H1 (cell line): ENCODE results near the gene PDE4B. TPM values are rescaled to one million over a fixed set of nuclear protein-coding genes. Genes with fewer than 3 reads are reported as not detected.

Experiments
- CTCF ChIA-PET: fragments of 300-600 bp; sonication (Branson Sonifier 250); formaldehyde crosslinking; loops from one replicate; lab custom pipeline; 2021; ENCODE audit not compliant: partially characterized antibody; lab: Charles Lee
- POLR2A ChIA-PET: fragments of 300-600 bp; sonication (Branson Sonifier 250); formaldehyde crosslinking; loops from one replicate; lab custom pipeline; 2021; ENCODE audit warnings: inconsistent platforms; ENCODE audit not compliant: partially characterized antibody; lab: Charles Lee
- DNase-seq, 2 experiments: peaks; one replicate each; pipeline versions ENCODE4 v3.0.0 to v3.0.0-alpha.2; 2010 to 2022; ENCODE audit warnings: low spot score in 2 of 2, low read depth in 1 of 2, mixed read lengths in 1 of 2
- FAIRE-seq: peaks from 2 replicates; lab custom pipeline; 2011; peaks lifted over from hg19 to GRCh38; lab: Jason Lieb, UNC
- H2AFZ ChIP-seq: 2 replicates; pipeline ENCODE4 v1.8.1; 2012; ENCODE audit warnings: low read length, inconsistent platforms
- H2AK5ac ChIP-seq: 2 replicates; pipeline ENCODE4 v1.6.1; 2013; ENCODE audit warnings: low read depth, low read length
- H2BK120ac ChIP-seq: replicated peaks from 2 replicates; pipeline ENCODE3; 2013; ENCODE audit warnings: low read depth, low read length, inconsistent platforms
- H2BK12ac ChIP-seq: 2 replicates; pipeline ENCODE4 v1.6.1; 2013; ENCODE audit warnings: low read depth, low read length
- H2BK15ac ChIP-seq: 2 replicates; pipeline ENCODE4 v1.6.1; 2013; ENCODE audit warnings: low read length
- H2BK20ac ChIP-seq: 2 replicates; pipeline ENCODE4 v1.6.1; 2013; ENCODE audit warnings: low read length
- H2BK5ac ChIP-seq: 2 replicates; pipeline ENCODE4 v1.6.1; 2013; ENCODE audit warnings: low read depth, low read length
- H3K14ac ChIP-seq: 2 replicates; pipeline ENCODE4 v1.6.1; 2013; ENCODE audit warnings: inconsistent platforms; ENCODE audit not compliant: insufficient read length
- H3K18ac ChIP-seq: 2 replicates; pipeline ENCODE4 v1.6.1; 2013; ENCODE audit warnings: low read length; ENCODE audit errors: extremely low read depth
- H3K23ac ChIP-seq: 2 replicates; pipeline ENCODE4 v1.6.1; 2013; ENCODE audit warnings: inconsistent platforms; ENCODE audit not compliant: insufficient read length
- H3K23me2 ChIP-seq: 2 replicates; pipeline ENCODE4 v1.6.1; 2013; ENCODE audit warnings: low read depth, low read length
- H3K27ac ChIP-seq: 2 replicates; pipeline ENCODE4 v1.6.1; 2011; ENCODE audit warnings: low read depth, low read length, inconsistent platforms
- H3K27me3 ChIP-seq, 4 experiments: replicated peaks in 1 of 4; 1 replicate in 1 of 4; 2 replicates in 3 of 4; pipeline versions ENCODE4 v1.6.1 to v1.8.1; 2011 to 2013; ENCODE audit warnings: low read length in 3 of 4, mild to moderate bottlenecking in 3 of 4, inconsistent platforms in 2 of 4, mixed read lengths in 2 of 4, moderate library complexity in 1 of 4; ENCODE audit not compliant: control insufficient read depth in 3 of 4, insufficient read depth in 3 of 4; ENCODE audit errors: extremely low read depth in 1 of 4
- H3K36me3 ChIP-seq, 4 experiments: 2 replicates each; pipeline versions ENCODE4 v1.6.1 to v1.8.1; 2011 to 2013; ENCODE audit warnings: mild to moderate bottlenecking in 4 of 4, low read length in 3 of 4, moderate library complexity in 2 of 4, control low read depth in 1 of 4, inconsistent platforms in 1 of 4; ENCODE audit not compliant: insufficient read depth in 4 of 4, control insufficient read depth in 2 of 4
- H3K4ac ChIP-seq: replicated peaks from 2 replicates; pipeline ENCODE3; 2013; ENCODE audit warnings: low read length, low read depth, mixed read lengths, inconsistent platforms; ENCODE audit not compliant: insufficient read length
- H3K4me1 ChIP-seq, 4 experiments: replicated peaks in 1 of 4; 1 replicate in 1 of 4; 2 replicates in 3 of 4; pipeline versions ENCODE4 v1.6.1 to v1.8.1; 2011 to 2013; ENCODE audit warnings: low read length in 3 of 4, inconsistent platforms in 2 of 4, mixed read lengths in 1 of 4; ENCODE audit not compliant: insufficient read depth in 4 of 4, control insufficient read depth in 3 of 4
- H3K4me2 ChIP-seq, 2 experiments: 2 replicates each; pipeline versions ENCODE4 v1.6.1 to v1.8.1; 2011 to 2013; ENCODE audit warnings: low read depth in 2 of 2, low read length in 2 of 2, control low read depth in 1 of 2, inconsistent platforms in 1 of 2, mild to moderate bottlenecking in 1 of 2; ENCODE audit not compliant: insufficient read depth in 1 of 2
- H3K4me3 ChIP-seq, 4 experiments: fragments of 200-600, 300-600 bp in 1 of 4; sonication (generic), shearing (Covaris generic), sonication (Bioruptor Twin) in 1 of 4; 2 replicates each; pipeline versions ENCODE4 v1.5.1 to v1.8.1; 2011 to 2016; ENCODE audit warnings: low read length in 4 of 4, low read depth in 3 of 4, control low read depth in 2 of 4, inconsistent platforms in 2 of 4, mild to moderate bottlenecking in 2 of 4, mixed read lengths in 1 of 4, moderate library complexity in 1 of 4; ENCODE audit not compliant: insufficient read depth in 2 of 4; ENCODE audit errors: extremely low read depth in 1 of 4
- H3K56ac ChIP-seq: replicated peaks from 2 replicates; pipeline ENCODE3; 2013; ENCODE audit warnings: low read depth, mild to moderate bottlenecking, mixed read lengths, low read length, inconsistent platforms; ENCODE audit not compliant: insufficient read length
- H3K79me1 ChIP-seq: 2 replicates; pipeline ENCODE4 v1.6.1; 2013; ENCODE audit warnings: low read depth, low read length, control low read depth
- H3K79me2 ChIP-seq, 2 experiments: 2 replicates each; pipeline versions ENCODE4 v1.6.1 to v1.8.1; 2012 to 2013; ENCODE audit warnings: low read length in 2 of 2, mild to moderate bottlenecking in 2 of 2, inconsistent platforms in 1 of 2; ENCODE audit not compliant: insufficient read depth in 2 of 2, control insufficient read depth in 1 of 2
- H3K9ac ChIP-seq, 4 experiments: replicated peaks in 1 of 4; 1 replicate in 1 of 4; 2 replicates in 3 of 4; pipeline versions ENCODE4 v1.6.1 to v1.8.1; 2011 to 2013; ENCODE audit warnings: low read depth in 3 of 4, low read length in 3 of 4, control low read depth in 2 of 4, mild to moderate bottlenecking in 2 of 4, moderate library complexity in 2 of 4, inconsistent platforms in 1 of 4; ENCODE audit errors: extremely low read depth in 1 of 4
- H3K9me3 ChIP-seq, 2 experiments: 2 replicates each; pipeline versions ENCODE4 v1.6.1 to v1.8.1; 2012 to 2013; ENCODE audit warnings: mild to moderate bottlenecking in 2 of 2, moderate library complexity in 2 of 2, control low read depth in 1 of 2, inconsistent platforms in 1 of 2, low read depth in 1 of 2, low read length in 1 of 2, mixed read lengths in 1 of 2; ENCODE audit not compliant: insufficient read depth in 2 of 2
- H4K20me1 ChIP-seq, 2 experiments: replicated peaks in 1 of 2; 2 replicates each; pipeline versions ENCODE3 to v1.8.1; 2011 to 2013; ENCODE audit warnings: inconsistent platforms in 2 of 2, low read length in 2 of 2, mild to moderate bottlenecking in 1 of 2; ENCODE audit not compliant: insufficient read depth in 2 of 2, control insufficient read depth in 1 of 2
- H4K5ac ChIP-seq: 2 replicates; pipeline ENCODE4 v1.6.1; 2013; ENCODE audit warnings: low read length, low read depth, mixed read lengths, inconsistent platforms; ENCODE audit not compliant: insufficient read length
- H4K8ac ChIP-seq: 2 replicates; pipeline ENCODE4 v1.8.0; 2013; ENCODE audit warnings: mild to moderate bottlenecking, moderate library complexity, low read length, inconsistent platforms; ENCODE audit not compliant: insufficient read depth; ENCODE audit errors: extremely low read depth
- H4K91ac ChIP-seq: replicated peaks from 2 replicates; pipeline ENCODE3; 2013; ENCODE audit warnings: low read length, mixed read lengths, inconsistent platforms; ENCODE audit not compliant: insufficient read length
- BACH1 ChIP-seq: IDR thresholded peaks from 2 replicates; pipeline ENCODE4 v1.6.1; 2012; ENCODE audit warnings: low read length, improper control_type of control experiment
- CHD1 ChIP-seq: IDR thresholded peaks from 2 replicates; pipeline ENCODE4 v1.6.1; 2012; ENCODE audit warnings: low read depth, low read length, improper control_type of control experiment
- CREB1 ChIP-seq: IDR thresholded peaks from 2 replicates; pipeline ENCODE4 v1.6.1; 2012; ENCODE audit warnings: inconsistent platforms
- FOSL1 ChIP-seq: IDR thresholded peaks from 2 replicates; pipeline ENCODE4 v1.6.1; 2011; ENCODE audit warnings: mild to moderate bottlenecking, low read depth, low read length, moderate library complexity; ENCODE audit not compliant: insufficient read depth
- GABPA ChIP-seq: IDR thresholded peaks from 2 replicates; pipeline ENCODE4 v1.6.1; 2011; ENCODE audit warnings: mild to moderate bottlenecking, low read length, moderate library complexity, borderline replicate concordance; ENCODE audit not compliant: insufficient read depth
- HDAC2 ChIP-seq, 2 experiments: fragments of 300-600 bp in 1 of 2; sonication (generic) in 1 of 2; IDR thresholded peaks; 2 replicates each; pipeline ENCODE4 v1.6.1; 2011 to 2012; ENCODE audit warnings: low read depth in 2 of 2, low read length in 2 of 2, mild to moderate bottlenecking in 2 of 2, moderate library complexity in 2 of 2, borderline replicate concordance in 1 of 2, inconsistent platforms in 1 of 2
- JUN ChIP-seq: IDR thresholded peaks from 2 replicates; pipeline ENCODE4 v1.6.1; 2011; ENCODE audit warnings: low read depth, mild to moderate bottlenecking, improper control_type of control experiment, low read length
- KDM1A ChIP-seq: fragments of 200-600, 300-600 bp; sonication (generic); IDR thresholded peaks from 2 replicates; pipeline ENCODE4 v1.7.1; 2016; ENCODE audit warnings: mild to moderate bottlenecking, low read length, borderline replicate concordance
- RAD21 ChIP-seq, 2 experiments: IDR thresholded peaks in 1 of 2; conservative IDR thresholded peaks in 1 of 2; 2 replicates each; pipeline ENCODE4 v1.6.1; 2011; ENCODE audit warnings: low read depth in 2 of 2, low read length in 2 of 2, improper control_type of control experiment in 1 of 2, inconsistent platforms in 1 of 2, mild to moderate bottlenecking in 1 of 2, moderate library complexity in 1 of 2
- SAP30 ChIP-seq: fragments of 300-600 bp; sonication (generic); IDR thresholded peaks from 2 replicates; pipeline ENCODE4 v1.7.1; 2012; ENCODE audit warnings: low read length, moderate library complexity, mild to moderate bottlenecking, inconsistent platforms; ENCODE audit not compliant: insufficient read depth, insufficient replicate concordance
- SIX5 ChIP-seq: IDR thresholded peaks from 2 replicates; pipeline ENCODE4 v1.6.1; 2011; ENCODE audit warnings: mild to moderate bottlenecking, low read depth, low read length
- SRF ChIP-seq: IDR thresholded peaks from 2 replicates; pipeline ENCODE4 v1.6.1; 2011; ENCODE audit warnings: mild to moderate bottlenecking, low read depth, low read length, moderate library complexity
- TCF12 ChIP-seq: IDR thresholded peaks from 2 replicates; pipeline ENCODE4 v1.6.1; 2011; ENCODE audit warnings: low read depth, mild to moderate bottlenecking, low read length
- polyA plus RNA-seq, 7 experiments: library from polyadenylated mRNA; depleted of rRNA in 3 of 7; stranded (reverse) in 5 of 7; unstranded in 2 of 7; fragments of >200 nt in 5 of 7; fragments of 200-250 nt in 2 of 7; gene quantifications; 1 replicate in 5 of 7; 2 replicates in 1 of 7; 4 replicates in 1 of 7; pipeline versions ENCODE4 v1.2.1 to v1.2.3, GENCODE V29; 2011 to 2013; ENCODE audit warnings: missing spikeins in 2 of 7, mixed read lengths in 2 of 7
- total RNA-seq: library from RNA; stranded (reverse); fragmentation: NEBNext Ultra II Directional; extraction: Animal tissue kit (Norgen Biotek cat#: 25700); gene quantifications from 2 replicates; pipeline ENCODE4 v1.2.1, GENCODE V29; 2021
- TF ChIP-seq, protein P1 (sequence below): IDR thresholded peaks from 2 replicates; pipeline ENCODE4 v1.6.1; 2011; ENCODE audit warnings: low read length, improper control_type of control experiment

Gene PDE4B
- total and polyA plus RNA-seq, 2 of the 8 experiments (the other 6 are each of a cell fraction or from before 2014, with no cell fraction given): 5.0 to 15.1 TPM

DNA sequence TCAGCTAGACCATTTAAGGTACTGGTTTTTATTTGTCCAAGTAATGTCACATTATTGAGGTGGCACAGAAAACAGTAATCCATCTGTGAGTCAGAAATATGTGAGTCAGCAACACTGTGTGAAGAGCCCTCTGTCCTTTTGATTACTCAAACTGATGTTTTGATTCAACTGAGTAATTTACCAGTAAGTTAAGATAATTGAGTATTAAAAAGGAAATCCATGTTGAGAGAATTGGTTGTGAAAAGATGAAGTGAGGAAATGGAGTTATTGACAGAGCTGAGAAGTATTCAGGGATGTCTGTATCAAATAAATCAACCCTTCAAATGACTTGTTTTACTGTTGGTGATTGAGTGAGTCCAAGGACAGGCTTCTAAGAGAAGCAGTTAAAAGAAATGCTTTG lies 438.5 kb downstream of the PDE4B start:
- no peaks in the 10 kb centered on the region for H3K23me2 ChIP-seq
- H3K27me3 ChIP-seq: no peaks in the 10 kb centered on the region
- H2BK20ac ChIP-seq: no peak overlapping the region
- no peak overlapping the region for H2BK120ac ChIP-seq
- no peaks in the 10 kb centered on the region for H4K20me1 ChIP-seq
- no peak overlapping the region for H2BK15ac ChIP-seq
- H4K5ac ChIP-seq: no peak overlapping the region
- no peaks in the 10 kb centered on the region for H3K79me1 ChIP-seq
- ChIA-PET POLR2A (no interaction called here), CTCF (interaction anchor here (0.6 to 10.9 kb wide), 3 partner anchors 9 to 272 kb away, joined by 3 to 80 read pairs (median 5); no protein-coding TSS in a partner anchor)
- no peak overlapping the region for H3K14ac ChIP-seq
- H3K4me2 ChIP-seq: no peak overlapping the region
- DNase-seq: no peak
- no peak overlapping the region for H3K18ac ChIP-seq
- no peak overlapping the region for H3K4me3 ChIP-seq
- no peak overlapping the region for H2BK12ac ChIP-seq
- no peak overlapping the region for H2AFZ ChIP-seq
- H3K36me3 ChIP-seq: no peaks in the 10 kb centered on the region
- no peaks in the 10 kb centered on the region for H3K9me3 ChIP-seq
- no peak overlapping the region for H3K27ac ChIP-seq
- H3K56ac ChIP-seq: no peak overlapping the region
- H2BK5ac ChIP-seq: no peak overlapping the region
- no peaks in the 10 kb centered on the region for H3K79me2 ChIP-seq
- H3K4me1 ChIP-seq: 0 out of 7 replicates have a peak, but pooled peaks cover 0 to 2% (median 0%) of the 10 kb centered on the region in 4 experiments
- H2AK5ac ChIP-seq: no peak overlapping the region
- H3K23ac ChIP-seq: no peak overlapping the region
- no peak overlapping the region for H3K9ac ChIP-seq
- FAIRE-seq: no peak
- H3K4ac ChIP-seq: no peak overlapping the region
- H4K91ac ChIP-seq: no peak overlapping the region
- H4K8ac ChIP-seq: no peak overlapping the region
- TF ChIP-seq JUN (no peak), BACH1 (no peak), KDM1A (no peak), CHD1 (no peak), FOSL1 (no peak), HDAC2 (IDR thresholded peaks at IDR 0.05; ENCODE audit: borderline replicate concordance in 1 of 2, low read depth in 2 of 2, low read length in 2 of 2) (no peak), SAP30 (no peak), RAD21 (IDR thresholded peaks at IDR 0.05 in 1 of 2, conservative IDR thresholded peaks at IDR 0.05 in 1 of 2; ENCODE audit: low read depth in 2 of 2, low read length in 2 of 2) (no peak), TCF12 (no peak), CREB1 (no peak), SIX5 (no peak), GABPA (no peak), SRF (no peak)
- TF ChIP-seq, protein P1, sequence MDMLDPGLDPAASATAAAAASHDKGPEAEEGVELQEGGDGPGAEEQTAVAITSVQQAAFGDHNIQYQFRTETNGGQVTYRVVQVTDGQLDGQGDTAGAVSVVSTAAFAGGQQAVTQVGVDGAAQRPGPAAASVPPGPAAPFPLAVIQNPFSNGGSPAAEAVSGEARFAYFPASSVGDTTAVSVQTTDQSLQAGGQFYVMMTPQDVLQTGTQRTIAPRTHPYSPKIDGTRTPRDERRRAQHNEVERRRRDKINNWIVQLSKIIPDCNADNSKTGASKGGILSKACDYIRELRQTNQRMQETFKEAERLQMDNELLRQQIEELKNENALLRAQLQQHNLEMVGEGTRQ: no peak
